K562 (cell line): Measurements from ENCODE around the gene TSHB. TPM values are rescaled to one million over a fixed set of nuclear protein-coding genes. Genes with fewer than 3 reads are reported as not detected.

Source experiments
- MGA ChIP-seq: fragments of 450-650 bp; IDR thresholded peaks from 2 replicates; pipeline ENCODE4 v1.6.1; 2016; ENCODE audit warnings: mild to moderate bottlenecking, moderate library complexity
- ZKSCAN1 ChIP-seq: fragments of 150-350 bp; IDR thresholded peaks from 2 replicates; pipeline ENCODE4 v1.6.1; 2016; ENCODE audit warnings: low read depth, low read length
- polyA plus RNA-seq, 8 experiments: library from polyadenylated mRNA; depleted of rRNA in 4 of 8; stranded (reverse) in 5 of 8; unstranded in 3 of 8; fragments of >200 nt; fragmentation: Nextera tagmentation in 2 of 8; fragmentation: Illumina TruSeq in 1 of 8; extraction: Ambion mirVana in 2 of 8; extraction: Trizol in 1 of 8; gene quantifications; 2 replicates each; pipeline versions ENCODE4 v1.2.1 to v1.2.3, GENCODE V29; 2011 to 2014; ENCODE audit warnings: inconsistent platforms in 1 of 8, missing spikeins in 1 of 8
- total RNA-seq, 7 experiments: library from RNA; depleted of rRNA in 6 of 7; stranded (reverse); fragments of >200 nt in 6 of 7; fragmentation: Illumina TruSeq in 2 of 7; extraction: Trizol in 2 of 7; gene quantifications; 2 replicates each; pipeline versions ENCODE4 v1.2.1 to v1.2.3, GENCODE V29; 2011 to 2021; ENCODE audit warnings: low replicate concordance in 1 of 7

TSHB gene
- total and polyA plus RNA-seq, 9 of the 15 experiments (the other 6 are each of a cell fraction or from before 2014, with no cell fraction given) = not detected

GRCh38 chr1:115057661-115058254 is 28.1 kb downstream of the TSHB start (continued):
- TF ChIP-seq MGA (no peak), ZKSCAN1 (no peak)
- TF ChIP-seq, all 486 proteins: peak for 0
